Liver (tissue), 9 donors: ENCODE measurements around the gene ERC1. TPM values are rescaled to one million over a fixed set of nuclear protein-coding genes. Genes with fewer than 3 reads are reported as not detected.

Experiments
- DNase-seq: peaks from one replicate; pipeline ENCODE4 v3.0.0-alpha.2; 2017; ENCODE audit warnings: low spot score
- H3K27ac ChIP-seq, 2 donors: one replicate each; pipeline ENCODE4 v1.7.0; 2013; ENCODE audit warnings: inconsistent platforms in 2 of 2, low read length in 2 of 2, control low read depth in 1 of 2, low read depth in 1 of 2, mild to moderate bottlenecking in 1 of 2
- H3K27me3 ChIP-seq, 4 donors: one replicate each; pipeline versions ENCODE4 v1.6.1 to v1.7.0; 2013; ENCODE audit warnings: low read length in 3 of 4, inconsistent platforms in 1 of 4, mild to moderate bottlenecking in 1 of 4, moderate library complexity in 1 of 4; ENCODE audit not compliant: control insufficient read depth in 4 of 4, insufficient read depth in 4 of 4
- H3K36me3 ChIP-seq, 4 donors: one replicate each; pipeline versions ENCODE4 v1.6.1 to v1.7.0; 2013; ENCODE audit warnings: low read length in 3 of 4, mild to moderate bottlenecking in 3 of 4, low read depth in 1 of 4, moderate library complexity in 1 of 4; ENCODE audit not compliant: control insufficient read depth in 4 of 4, insufficient read depth in 3 of 4
- H3K4me1 ChIP-seq, 4 donors: one replicate each; pipeline versions ENCODE4 v1.6.1 to v1.7.0; 2013; ENCODE audit warnings: low read length in 3 of 4, mild to moderate bottlenecking in 3 of 4, moderate library complexity in 1 of 4; ENCODE audit not compliant: control insufficient read depth in 4 of 4, insufficient read depth in 4 of 4
- H3K4me3 ChIP-seq, 3 donors: one replicate each; pipeline versions ENCODE4 v1.6.1 to v1.7.0; 2013; ENCODE audit warnings: low read length in 3 of 3, control low read depth in 1 of 3, low read depth in 1 of 3, mild to moderate bottlenecking in 1 of 3
- H3K9ac ChIP-seq, 2 donors: one replicate each; pipeline ENCODE4 v1.7.0; 2013; ENCODE audit warnings: low read length in 2 of 2, mild to moderate bottlenecking in 2 of 2, moderate library complexity in 2 of 2, control low read depth in 1 of 2, low read depth in 1 of 2
- H3K9me3 ChIP-seq, 4 donors: one replicate each; pipeline versions ENCODE4 v1.6.1 to v1.7.0; 2013; ENCODE audit warnings: low read length in 3 of 4; ENCODE audit not compliant: control insufficient read depth in 4 of 4
- ATF3 ChIP-seq: IDR thresholded peaks from 2 replicates; pipeline ENCODE4 v1.6.1; 2016; ENCODE audit warnings: antibody characterized with exemption
- CTCF ChIP-seq: fragments of 150-350 bp; IDR thresholded peaks from 2 replicates; pipeline ENCODE4 v1.5.1; 2017; ENCODE audit warnings: improper control_type of control experiment, low read depth, low read length; ENCODE audit not compliant: missing input control
- EGR1 ChIP-seq, 2 donors: IDR thresholded peaks; 2 replicates each; pipeline ENCODE4 v1.6.1; 2016 to 2018; ENCODE audit warnings: antibody characterized with exemption in 2 of 2, low read depth in 2 of 2
- FOXA1 ChIP-seq: IDR thresholded peaks from 2 replicates; pipeline ENCODE4 v1.6.1; 2016; ENCODE audit warnings: antibody characterized with exemption
- FOXA2 ChIP-seq: IDR thresholded peaks from 2 replicates; pipeline ENCODE4 v1.6.1; 2016; ENCODE audit warnings: antibody characterized with exemption
- GABPA ChIP-seq, 2 donors: IDR thresholded peaks in 1 of 2; conservative IDR thresholded peaks in 1 of 2; 2 replicates each; pipeline ENCODE4 v1.6.1; 2016; ENCODE audit warnings: antibody characterized with exemption in 2 of 2, mild to moderate bottlenecking in 1 of 2, moderate library complexity in 1 of 2
- HNF4G ChIP-seq: IDR thresholded peaks from 2 replicates; pipeline ENCODE4 v1.6.1; 2016; ENCODE audit warnings: antibody characterized with exemption
- JUND ChIP-seq, 2 donors: IDR thresholded peaks; 2 replicates each; pipeline ENCODE4 v1.6.1; 2016; ENCODE audit warnings: antibody characterized with exemption in 2 of 2
- MAX ChIP-seq: IDR thresholded peaks from 2 replicates; pipeline ENCODE4 v1.6.1; 2016; ENCODE audit warnings: antibody characterized with exemption
- NR2F2 ChIP-seq: IDR thresholded peaks from 2 replicates; pipeline ENCODE4 v1.6.1; 2016; ENCODE audit warnings: antibody characterized with exemption
- RAD21 ChIP-seq, 2 donors: IDR thresholded peaks; 2 replicates each; pipeline ENCODE4 v1.6.1; 2016; ENCODE audit warnings: antibody characterized with exemption in 2 of 2, mild to moderate bottlenecking in 2 of 2
- REST ChIP-seq: IDR thresholded peaks from 2 replicates; pipeline ENCODE4 v1.6.1; 2016; ENCODE audit warnings: antibody characterized with exemption, mild to moderate bottlenecking
- RXRA ChIP-seq, 2 donors: IDR thresholded peaks; 2 replicates each; pipeline ENCODE4 v1.6.1; 2017 to 2018; ENCODE audit warnings: antibody characterized with exemption in 2 of 2, mild to moderate bottlenecking in 1 of 2
- SP1 ChIP-seq: IDR thresholded peaks from 2 replicates; pipeline ENCODE4 v1.6.1; 2018; ENCODE audit warnings: antibody characterized with exemption, mild to moderate bottlenecking
- YY1 ChIP-seq: IDR thresholded peaks from 2 replicates; pipeline ENCODE4 v1.6.1; 2016; ENCODE audit warnings: antibody characterized with exemption, mild to moderate bottlenecking
- ZBTB33 ChIP-seq: IDR thresholded peaks from 2 replicates; pipeline ENCODE4 v1.6.1; 2016; ENCODE audit warnings: antibody characterized with exemption
- WGBS: extraction: QIAGEN DNeasy Blood & Tissue Kit; methylation state at CpG from one replicate; pipeline ENCODE4 v1.1.7; 2013; 5-methylcytosine and 5-hydroxymethylcytosine counted together
- polyA plus RNA-seq, 2 donors: library from polyadenylated mRNA; stranded (reverse) in 1 of 2; unstranded in 1 of 2; fragments of 200-250 nt in 1 of 2; fragments of >200 nt in 1 of 2; fragmentation: Nextera tagmentation in 1 of 2; extraction: Ambion mirVana in 1 of 2; gene quantifications; one replicate each; pipeline versions ENCODE4 v1.2.1 to v1.2.3, GENCODE V29; 2013 to 2015
- total RNA-seq, 2 donors: library from RNA; depleted of rRNA; stranded (reverse); fragments of >200 nt; gene quantifications; one replicate each; pipeline ENCODE4 v1.2.3, GENCODE V29; 2014
- donor health status: healthy.
- donor health status: healthy.
- donor health status: healthy.
- donor health status: healthy.
- donor health status: healthy.

Gene ERC1
- total and polyA plus RNA-seq, 4 donors, result 6.2 to 50.2 (median 10.3) TPM

- Histone ChIP-seq H3K9me3 (no peaks in the 10 kb centered on the region), H3K4me3 (no peak overlapping the region), H3K27ac (no peak overlapping the region), H3K27me3 (no peaks in the 10 kb centered on the region), H3K4me1 (no peaks in the 10 kb centered on the region), H3K9ac (no peak overlapping the region), H3K36me3 (peaks cover 0 to 3% (median 0%) of the 10 kb centered on the region in 4 donors)
- WGBS, result 98% methylated on average over 2 of the region's 2 CpGs
- no peak for DNase-seq
- no peak for TF ChIP-seq ZBTB33
- no peak for TF ChIP-seq MAX
- TF ChIP-seq EGR1 (IDR thresholded peaks at IDR 0.05; ENCODE audit: low read depth in 2 of 2), result no peak
- no peak for TF ChIP-seq HNF4G
- no peak for TF ChIP-seq RXRA (IDR thresholded peaks at IDR 0.05)
- no peak for TF ChIP-seq RAD21 (IDR thresholded peaks at IDR 0.05)
- no peak for TF ChIP-seq CTCF
- TF ChIP-seq REST, result no peak
- no peak for TF ChIP-seq JUND (IDR thresholded peaks at IDR 0.05)
- TF ChIP-seq FOXA1, result no peak
- no peak for TF ChIP-seq GABPA (IDR thresholded peaks at IDR 0.05 in 1 of 2, conservative IDR thresholded peaks at IDR 0.05 in 1 of 2)
Observed at GRCh38 chr12:1256285-1256684, 265.3 kb downstream of the ERC1 start.

- 95% methylated on average over 7 of the region's 7 CpGs for WGBS
- no peaks in the 10 kb centered on the region for H3K9me3 ChIP-seq
- no peaks in the 10 kb centered on the region for H3K4me1 ChIP-seq
Observed at GRCh38 chr12:1256991-1257390, 266.0 kb downstream of the ERC1 start.

More at GRCh38 chr12:1256991-1257390, 266.0 kb downstream of the ERC1 start:
- Histone ChIP-seq H3K27me3 (no peaks in the 10 kb centered on the region), H3K36me3 (peaks cover 0 to 3% (median 0%) of the 10 kb centered on the region in 4 donors), H3K4me3 (no peak overlapping the region), H3K9ac (no peak overlapping the region), H3K27ac (no peak overlapping the region)
- no peak for DNase-seq
- TF ChIP-seq HNF4G (no peak), RAD21 (IDR thresholded peaks at IDR 0.05) (no peak), YY1 (no peak), EGR1 (IDR thresholded peaks at IDR 0.05; ENCODE audit: low read depth in 2 of 2) (no peak), GABPA (IDR thresholded peaks at IDR 0.05 in 1 of 2, conservative IDR thresholded peaks at IDR 0.05 in 1 of 2) (no peak), MAX (no peak), ATF3 (no peak), FOXA2 (no peak), CTCF (no peak), ZBTB33 (no peak), RXRA (IDR thresholded peaks at IDR 0.05) (no peak), NR2F2 (no peak), SP1 (no peak)
